Ovary (tissue), 3 donors: Measurements from ENCODE around the gene BTBD10.

Source experiments
- POLR2A ChIP-seq: fragments of 450-650 bp; IDR thresholded peaks from one replicate; pipeline ENCODE4 v1.6.1; 2017; ENCODE audit warnings: antibody characterized with exemption, mild to moderate bottlenecking, moderate library complexity
- TF ChIP-seq, protein P1 (sequence below), 3 donors: fragments of 450-650 bp in 2 of 3; fragments of 200-600 bp in 1 of 3; IDR thresholded peaks; one replicate each; pipeline versions ENCODE4 v1.5.1 to v1.8.0; 2016 to 2022; ENCODE audit warnings: antibody characterized with exemption in 3 of 3, mild to moderate bottlenecking in 1 of 3
- donor health status: DM: no; HTN: no; CAD: no.

DNA sequence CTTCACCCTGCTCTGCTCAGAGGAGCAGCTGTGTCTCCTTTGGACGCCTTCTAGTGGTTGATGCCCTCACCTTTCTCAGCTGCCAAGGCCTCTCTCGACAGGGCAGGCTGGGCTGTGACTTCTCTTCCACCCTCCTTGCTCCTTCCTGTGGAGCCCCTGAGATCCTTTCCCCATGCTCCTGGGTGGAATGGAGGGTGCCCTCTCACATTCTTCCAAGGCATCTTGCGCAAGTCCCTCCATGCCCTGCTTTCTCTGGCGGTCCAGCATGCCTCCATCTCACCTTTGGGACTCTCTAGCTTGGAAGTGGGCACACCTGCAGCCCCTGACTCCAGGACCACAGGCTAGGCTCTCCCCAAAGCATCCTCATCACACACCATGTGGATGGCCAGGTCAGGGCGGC, 116.6 kb downstream of the BTBD10 start:
- TF ChIP-seq, protein P1, sequence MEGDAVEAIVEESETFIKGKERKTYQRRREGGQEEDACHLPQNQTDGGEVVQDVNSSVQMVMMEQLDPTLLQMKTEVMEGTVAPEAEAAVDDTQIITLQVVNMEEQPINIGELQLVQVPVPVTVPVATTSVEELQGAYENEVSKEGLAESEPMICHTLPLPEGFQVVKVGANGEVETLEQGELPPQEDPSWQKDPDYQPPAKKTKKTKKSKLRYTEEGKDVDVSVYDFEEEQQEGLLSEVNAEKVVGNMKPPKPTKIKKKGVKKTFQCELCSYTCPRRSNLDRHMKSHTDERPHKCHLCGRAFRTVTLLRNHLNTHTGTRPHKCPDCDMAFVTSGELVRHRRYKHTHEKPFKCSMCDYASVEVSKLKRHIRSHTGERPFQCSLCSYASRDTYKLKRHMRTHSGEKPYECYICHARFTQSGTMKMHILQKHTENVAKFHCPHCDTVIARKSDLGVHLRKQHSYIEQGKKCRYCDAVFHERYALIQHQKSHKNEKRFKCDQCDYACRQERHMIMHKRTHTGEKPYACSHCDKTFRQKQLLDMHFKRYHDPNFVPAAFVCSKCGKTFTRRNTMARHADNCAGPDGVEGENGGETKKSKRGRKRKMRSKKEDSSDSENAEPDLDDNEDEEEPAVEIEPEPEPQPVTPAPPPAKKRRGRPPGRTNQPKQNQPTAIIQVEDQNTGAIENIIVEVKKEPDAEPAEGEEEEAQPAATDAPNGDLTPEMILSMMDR (IDR thresholded peaks at IDR 0.05) = no peak
- no peak for TF ChIP-seq POLR2A
